Vagina (tissue), 2 donors: ENCODE results near the gene ATP6V1C2.

Experiments used
- POLR2A ChIP-seq, 2 donors: fragments of 450-650 bp; IDR thresholded peaks; one replicate each; pipeline ENCODE4 v1.6.1; 2017; ENCODE audit warnings: antibody characterized with exemption in 2 of 2, mild to moderate bottlenecking in 2 of 2, moderate library complexity in 2 of 2
- TF ChIP-seq, protein P1 (sequence below), 3 experiments: fragments of 450-650 bp in 2 of 3; fragments of 200-600 bp in 1 of 3; sonication (generic) in 1 of 3; IDR thresholded peaks; one replicate each; pipeline ENCODE4 v1.5.1; 2017 to 2019; ENCODE audit warnings: antibody characterized with exemption in 3 of 3, mild to moderate bottlenecking in 2 of 3, moderate library complexity in 2 of 3

DNA sequence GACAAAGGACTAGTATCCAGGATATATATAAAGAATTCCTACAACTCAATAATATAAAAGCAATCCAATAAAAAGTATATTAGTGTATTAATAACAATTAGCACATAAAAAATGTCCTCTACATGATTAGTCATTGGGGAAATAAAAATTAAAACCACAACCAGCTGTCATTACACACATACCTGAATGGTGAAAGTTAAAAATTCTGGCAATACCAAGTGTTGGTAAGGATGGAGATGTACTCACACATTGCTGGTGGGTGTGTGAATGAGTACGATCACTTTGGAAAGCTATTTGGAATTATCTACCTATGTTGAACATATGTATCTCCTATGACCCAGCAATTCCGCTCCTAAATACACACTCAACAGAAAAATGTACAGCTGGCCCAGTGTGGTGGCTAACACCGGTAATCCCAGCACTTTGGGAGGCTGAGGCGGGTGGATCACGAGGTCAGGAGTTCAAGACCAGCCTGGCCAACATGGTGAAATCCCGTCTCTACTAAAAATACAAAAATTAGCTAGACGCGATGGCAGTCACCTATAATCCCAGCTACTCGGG is 17.3 kb upstream of the ATP6V1C2 start:
- TF ChIP-seq, protein P1, sequence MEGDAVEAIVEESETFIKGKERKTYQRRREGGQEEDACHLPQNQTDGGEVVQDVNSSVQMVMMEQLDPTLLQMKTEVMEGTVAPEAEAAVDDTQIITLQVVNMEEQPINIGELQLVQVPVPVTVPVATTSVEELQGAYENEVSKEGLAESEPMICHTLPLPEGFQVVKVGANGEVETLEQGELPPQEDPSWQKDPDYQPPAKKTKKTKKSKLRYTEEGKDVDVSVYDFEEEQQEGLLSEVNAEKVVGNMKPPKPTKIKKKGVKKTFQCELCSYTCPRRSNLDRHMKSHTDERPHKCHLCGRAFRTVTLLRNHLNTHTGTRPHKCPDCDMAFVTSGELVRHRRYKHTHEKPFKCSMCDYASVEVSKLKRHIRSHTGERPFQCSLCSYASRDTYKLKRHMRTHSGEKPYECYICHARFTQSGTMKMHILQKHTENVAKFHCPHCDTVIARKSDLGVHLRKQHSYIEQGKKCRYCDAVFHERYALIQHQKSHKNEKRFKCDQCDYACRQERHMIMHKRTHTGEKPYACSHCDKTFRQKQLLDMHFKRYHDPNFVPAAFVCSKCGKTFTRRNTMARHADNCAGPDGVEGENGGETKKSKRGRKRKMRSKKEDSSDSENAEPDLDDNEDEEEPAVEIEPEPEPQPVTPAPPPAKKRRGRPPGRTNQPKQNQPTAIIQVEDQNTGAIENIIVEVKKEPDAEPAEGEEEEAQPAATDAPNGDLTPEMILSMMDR (IDR thresholded peaks at IDR 0.05) = no peak
- no peak for TF ChIP-seq POLR2A (IDR thresholded peaks at IDR 0.05)
